CD4-positive, alpha-beta T cell (primary cell): ENCODE measurements around the gene KANK2. TPM values are rescaled to one million over a fixed set of nuclear protein-coding genes. Genes with fewer than 3 reads are reported as not detected.
A peak's percentile ranks its signal among the peaks of the same experiment; 100 is the strongest.

Experiments
- ATAC-seq: fragments of 200-7000 bp; cut with Tn5 transposase; one replicate; pipeline ENCODE4 v1.10.0; 2022; ENCODE audit warnings: mild to moderate bottlenecking; ENCODE audit not compliant: poor library complexity
- CTCF ChIA-PET: fragments of 350-600 bp; sonication (Branson Sonifier 250); formaldehyde crosslinking; loops from one replicate; lab custom pipeline; 2021; ENCODE audit warnings: antibody characterized with exemption, inconsistent platforms; lab: Charles Lee
- POLR2A ChIA-PET: fragments of 350-600 bp; sonication (Branson Sonifier 250); formaldehyde crosslinking; loops from one replicate; lab custom pipeline; 2021; ENCODE audit warnings: antibody characterized with exemption, inconsistent platforms; lab: Charles Lee
- DNase-seq, 14 experiments: peaks; one replicate each; pipeline ENCODE4 v3.0.0-alpha.2; 2013 to 2020; ENCODE audit warnings: mixed read lengths in 2 of 14
- H3K27ac ChIP-seq, 2 donors: one replicate each; pipeline versions ENCODE4 v1.5.1 to v1.7.0; 2013; ENCODE audit warnings: low read length in 2 of 2, low read depth in 1 of 2, mild to moderate bottlenecking in 1 of 2
- H3K27me3 ChIP-seq, 2 experiments: 1 replicate in 1 of 2; 2 replicates in 1 of 2; pipeline versions ENCODE4 v1.6.1 to v1.7.0; 2013; ENCODE audit warnings: low read length in 2 of 2, control low read depth in 1 of 2, mild to moderate bottlenecking in 1 of 2, moderate library complexity in 1 of 2; ENCODE audit not compliant: insufficient read depth in 2 of 2, control insufficient read depth in 1 of 2
- H3K36me3 ChIP-seq: one replicate; pipeline ENCODE4 v1.6.1; 2013; ENCODE audit warnings: low read length, control low read depth; ENCODE audit not compliant: insufficient read depth
- H3K4me1 ChIP-seq: one replicate; pipeline ENCODE4 v1.6.1; 2013; ENCODE audit warnings: low read length, control low read depth; ENCODE audit not compliant: insufficient read depth
- H3K4me3 ChIP-seq: one replicate; pipeline ENCODE4 v1.5.1; 2013; ENCODE audit warnings: mild to moderate bottlenecking, low read length, moderate library complexity
- H3K9me3 ChIP-seq, 2 experiments: 1 replicate in 1 of 2; 2 replicates in 1 of 2; pipeline versions ENCODE4 v1.6.1 to v1.7.0; 2013; ENCODE audit warnings: low read length in 2 of 2, mild to moderate bottlenecking in 2 of 2, control low read depth in 1 of 2, moderate library complexity in 1 of 2; ENCODE audit not compliant: control insufficient read depth in 1 of 2, insufficient read depth in 1 of 2
- H3K27ac Mint-ChIP-seq: one replicate; pipeline ENCODE4 v1.8.0; 2020; ENCODE audit warnings: mixed read lengths
- H3K27me3 Mint-ChIP-seq: one replicate; pipeline ENCODE4 v1.8.0; 2021; ENCODE audit warnings: mixed read lengths
- H3K36me3 Mint-ChIP-seq: one replicate; pipeline ENCODE4 v1.8.0; 2021; ENCODE audit warnings: low read depth, mixed read lengths
- H3K4me1 Mint-ChIP-seq: one replicate; pipeline ENCODE4 v1.8.0; 2021; ENCODE audit warnings: low read depth, mixed read lengths
- H3K4me3 Mint-ChIP-seq: one replicate; pipeline ENCODE4 v1.8.0; 2020; ENCODE audit warnings: mild to moderate bottlenecking, mixed read lengths
- H3K9me3 Mint-ChIP-seq: one replicate; pipeline ENCODE4 v1.8.0; 2020; ENCODE audit warnings: mixed read lengths
- CTCF ChIP-seq: fragments of 200-600 bp; IDR thresholded peaks from one replicate; pipeline ENCODE4 v1.8.0; 2022; ENCODE audit warnings: antibody characterized with exemption, mild to moderate bottlenecking
- intact Hi-C, 2 experiments: fragments of 100-400 bp; cut with DNase I in 1 of 2; cut with micrococcal nuclease in 1 of 2; formaldehyde crosslinking; loops; one replicate each; pipeline versions ENCODE4 v1.15.1 to v1.9.0; 2023 to 2025; cut with DNase I, micrococcal nuclease
- total RNA-seq, 174 experiments: library from RNA in 2 of 174; stranded (reverse) in 2 of 174; gene quantifications; one replicate each; pipeline ENCODE4 v1.2.3 and lab custom pipeline; 2021 to 2026

KANK2 gene
- total RNA-seq, 2 experiments from 2014 or later, result not detected

- H3K27me3 Mint-ChIP-seq, result peaks cover 13% of the 10 kb centered on the region
- no peaks in the 10 kb centered on the region for H3K36me3 Mint-ChIP-seq
- H3K9me3 Mint-ChIP-seq, result no peaks in the 10 kb centered on the region
- H3K27ac Mint-ChIP-seq, result no peak overlapping the region
- intact Hi-C loops, result no loop called here
- ATAC-seq, result no peak
- Histone ChIP-seq H3K36me3 (no peaks in the 10 kb centered on the region), H3K9me3 (peaks cover 0 to 7% of the 10 kb centered on the region in 2 experiments), H3K27ac (no peak overlapping the region), H3K4me3 (no peak overlapping the region), H3K4me1 (peaks cover 22% of the 10 kb centered on the region), H3K27me3 (peaks cover 9 to 11% of the 10 kb centered on the region in 2 experiments)
- H3K4me3 Mint-ChIP-seq, result no peak overlapping the region
- POLR2A ChIA-PET, result no interaction called here
- CTCF ChIA-PET, result interaction anchor here (0.6 kb wide), 1 partner anchor 24 kb away, joined by 3 read pairs; no protein-coding TSS in a partner anchor
- TF ChIP-seq CTCF, result no peak
- H3K4me1 Mint-ChIP-seq, result peaks cover 8% of the 10 kb centered on the region
- DNase-seq, result no peak
Measured at GRCh38 chr19:11192957-11193939, 4.1 kb downstream of the KANK2 start.

- Histone ChIP-seq H3K4me1 (peaks cover 15% of the 10 kb centered on the region), H3K27me3 (peaks cover 6 to 9% of the 10 kb centered on the region in 2 experiments), H3K4me3 (no peak overlapping the region), H3K27ac (no peak overlapping the region), H3K36me3 (no peaks in the 10 kb centered on the region), H3K9me3 (peaks cover 0 to 7% of the 10 kb centered on the region in 2 experiments)
- Mint-ChIP-seq H3K27me3 (peaks cover 13% of the 10 kb centered on the region), H3K9me3 (no peaks in the 10 kb centered on the region), H3K4me1 (peaks cover 8% of the 10 kb centered on the region), H3K36me3 (no peaks in the 10 kb centered on the region), H3K4me3 (no peak overlapping the region), H3K27ac (no peak overlapping the region)
- TF ChIP-seq CTCF, result no peak
- intact Hi-C loops, result no loop called here
- ChIA-PET POLR2A (no interaction called here), CTCF (no interaction called here)
- ATAC-seq (no peak), DNase-seq (no peak)
Measured at GRCh38 chr19:11191934-11192333, 5.4 kb downstream of the KANK2 start.

GRCh38 chr19:11191273-11191755, 6.0 kb downstream of the KANK2 start:
- Mint-ChIP-seq H3K9me3 (no peaks in the 10 kb centered on the region), H3K27ac (no peak overlapping the region), H3K36me3 (no peaks in the 10 kb centered on the region), H3K27me3 (peaks cover 10% of the 10 kb centered on the region), H3K4me1 (peaks cover 8% of the 10 kb centered on the region), H3K4me3 (no peak overlapping the region)
- Histone ChIP-seq H3K4me1 (peaks cover 10% of the 10 kb centered on the region), H3K36me3 (no peaks in the 10 kb centered on the region), H3K27ac (no peak overlapping the region), H3K27me3 (peaks cover 2 to 3% of the 10 kb centered on the region in 2 experiments), H3K9me3 (peaks cover 0 to 7% of the 10 kb centered on the region in 2 experiments), H3K4me3 (no peak overlapping the region)
- POLR2A ChIA-PET, result no interaction called here
- no peak for ATAC-seq
- intact Hi-C loops, result no loop called here
- peak in 2 of 14 experiments; percentile 28 to 52 for DNase-seq
- TF ChIP-seq CTCF, result no peak
- CTCF ChIA-PET, result no interaction called here
